HS-5 (cell line): ENCODE data around the gene HOXA2.
A peak's percentile ranks its signal among the peaks of the same experiment; 100 is the strongest.

ENCODE experiments used
- DNase-seq: peaks from one replicate; pipeline ENCODE4 v3.0.0-alpha.2; 2012; ENCODE audit warnings: low read depth

The HOXA2 gene

DNA sequence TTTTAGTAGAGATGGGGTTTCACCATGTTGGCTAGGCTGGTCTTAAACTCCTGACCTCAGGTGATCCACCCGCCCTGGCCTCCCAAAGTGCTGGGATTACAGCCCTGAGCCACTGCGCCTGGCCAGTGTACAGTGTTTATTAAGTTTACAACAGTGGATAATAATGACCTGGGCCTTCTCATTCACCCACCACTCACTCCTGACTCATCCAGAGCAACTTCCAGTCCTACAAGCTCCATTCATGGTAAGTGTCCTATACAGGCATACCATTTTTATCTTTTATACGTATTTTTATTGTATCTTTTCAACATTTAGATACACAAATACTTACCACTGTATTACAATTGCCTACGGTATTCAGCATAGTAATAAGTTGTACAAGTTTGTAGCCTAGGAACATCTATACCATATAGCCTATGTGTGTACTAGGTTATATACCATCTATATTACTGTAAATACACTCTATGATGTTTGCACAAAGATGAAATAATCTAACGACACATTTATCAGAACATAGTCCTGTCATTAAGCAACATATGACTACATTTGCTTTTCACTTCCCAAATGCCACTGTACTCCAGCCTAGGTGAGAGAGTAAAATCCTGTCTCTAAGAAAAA is 23.8 kb downstream of the HOXA2 start:
- DNase-seq, result no peak

DNA sequence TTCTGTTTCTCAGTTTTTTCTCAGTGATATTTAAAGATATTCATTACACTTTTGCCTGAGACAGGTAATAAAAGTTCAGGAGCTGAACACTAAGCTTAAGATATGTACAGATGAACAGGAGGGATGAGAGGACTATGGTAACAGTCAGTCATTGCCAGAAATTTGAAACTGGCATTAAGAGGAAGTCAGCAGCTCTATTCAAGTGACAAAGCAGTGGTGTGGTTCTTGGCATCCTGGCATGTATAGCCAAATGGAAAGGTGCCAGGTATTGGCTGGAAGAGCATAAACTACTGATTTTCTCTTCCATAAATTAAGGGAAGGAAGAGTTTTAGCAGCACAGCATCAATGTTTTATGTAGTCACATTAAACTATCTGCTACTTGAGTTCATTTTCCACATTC is 29.4 kb downstream of the HOXA2 start:
- no peak for DNase-seq

GRCh38 chr7:27071622-27072390 is 30.7 kb downstream of the HOXA2 start:
- DNase-seq, result no peak

DNA sequence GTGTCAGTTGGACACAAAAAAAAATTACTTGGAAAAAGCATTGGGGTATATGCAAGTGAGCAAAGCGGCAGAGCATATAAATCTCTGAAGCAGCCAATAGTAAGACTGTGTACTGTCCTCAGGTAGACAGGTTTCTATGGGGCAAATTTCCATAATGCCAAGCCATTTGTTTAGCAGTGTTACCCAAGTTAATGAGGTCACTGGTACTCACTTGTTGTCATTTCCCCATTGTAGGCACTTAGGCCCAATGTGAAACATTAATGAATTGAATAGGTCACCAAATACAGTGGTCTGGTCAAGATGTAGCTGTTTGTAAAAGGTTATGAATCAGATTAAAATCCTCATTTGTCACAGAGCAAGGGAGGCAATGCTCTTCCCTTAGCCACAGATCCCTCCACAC is 34.2 kb downstream of the HOXA2 start:
- no peak for DNase-seq

GRCh38 chr7:27066148-27066547 is 36.3 kb downstream of the HOXA2 start:
- DNase-seq, result peak; percentile 69

DNA sequence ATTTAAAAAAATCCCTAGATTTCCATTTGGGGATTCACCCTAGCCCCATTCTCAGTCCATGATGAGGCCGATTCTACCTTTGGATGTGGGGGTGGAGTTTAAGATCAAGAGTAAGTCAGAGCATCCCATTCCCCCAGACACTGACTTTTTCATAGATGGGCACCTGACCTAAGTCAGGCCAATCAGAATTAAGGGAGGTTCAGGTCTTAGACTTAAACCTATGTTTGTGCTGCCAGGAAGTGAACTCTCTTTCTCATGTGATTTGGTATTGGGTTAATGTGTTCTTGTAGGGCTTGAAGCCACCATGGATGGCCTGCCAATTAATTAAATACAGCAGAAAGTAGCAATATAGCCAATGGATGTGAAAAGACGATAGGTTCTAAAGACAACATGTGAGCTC is 36.8 kb downstream of the HOXA2 start:
- no peak for DNase-seq

DNA sequence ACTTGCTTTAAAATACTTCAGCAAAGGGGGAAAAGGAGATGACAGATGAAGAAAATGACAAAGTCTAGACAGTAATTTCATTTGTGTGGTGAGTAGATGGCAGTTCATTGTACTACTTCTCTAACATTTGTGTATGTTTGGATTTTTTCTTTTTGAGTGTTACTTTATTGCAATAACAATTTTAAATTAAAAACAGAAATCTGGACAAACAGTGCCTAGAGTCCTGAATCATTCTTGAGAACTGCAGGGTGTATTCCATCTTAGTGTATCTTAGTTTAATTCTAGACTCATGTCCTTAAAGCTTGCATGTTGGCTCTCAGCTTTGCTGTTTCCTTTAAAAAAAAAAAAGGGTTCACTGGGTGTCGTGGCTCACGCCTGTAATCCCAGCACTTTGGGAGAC is 37.8 kb downstream of the HOXA2 start:
- no peak for DNase-seq

DNA sequence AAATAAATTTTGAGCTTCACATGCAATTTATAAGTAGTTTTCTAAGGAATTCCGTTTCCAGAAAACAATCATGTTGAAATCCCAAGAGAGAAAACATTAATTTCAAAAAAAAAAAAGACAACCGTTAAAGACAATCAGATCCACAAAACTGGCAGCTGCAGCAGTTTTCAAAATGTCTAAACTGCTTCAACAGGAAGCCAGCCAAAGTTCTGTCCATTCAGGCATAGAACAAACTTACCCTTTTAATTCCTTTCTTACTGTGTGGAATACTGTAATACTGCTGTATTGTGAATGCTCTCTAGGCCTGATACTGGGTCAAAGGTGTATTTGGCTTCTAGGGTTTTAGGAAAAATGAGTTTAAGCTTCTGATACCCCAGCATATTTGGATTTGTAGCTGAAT is 38.3 kb downstream of the HOXA2 start:
- no peak for DNase-seq

DNA sequence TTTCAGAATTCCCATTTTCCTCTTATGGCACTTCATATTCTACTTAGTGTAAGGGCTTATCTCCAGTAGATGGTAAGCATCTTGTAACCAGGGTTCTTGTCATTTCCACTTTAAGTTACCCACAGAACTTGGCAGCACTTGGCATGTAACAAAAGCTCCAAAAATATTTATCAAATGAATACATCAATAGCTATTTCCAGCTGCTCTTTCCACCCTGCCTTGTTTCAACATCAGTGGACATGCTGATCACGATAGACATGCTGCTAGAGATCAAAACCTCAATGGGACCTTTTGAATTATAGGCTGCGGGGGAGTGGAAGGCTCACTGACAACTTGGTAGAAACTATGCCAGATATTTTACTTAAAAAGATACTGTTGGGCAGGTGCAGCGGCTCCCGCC is 39.5 kb downstream of the HOXA2 start:
- no peak for DNase-seq

- no peak for DNase-seq
Observed at GRCh38 chr7:27053153-27053552, 49.3 kb downstream of the HOXA2 start.

- no peak for DNase-seq
Observed at GRCh38 chr7:27051451-27051850, 51.0 kb downstream of the HOXA2 start.
